Esophagus muscularis mucosa (tissue), 4 donors: ENCODE data around the gene NAV2. TPM values are rescaled to one million over a fixed set of nuclear protein-coding genes. Genes with fewer than 3 reads are reported as not detected.

ENCODE experiments used
- DNase-seq: peaks from one replicate; pipeline ENCODE4 v3.0.0-alpha.2; 2017; ENCODE audit errors: extremely low spot score
- H3K27ac ChIP-seq, 4 donors: fragments of 200-600 bp; sonication (generic); replicated peaks in 1 of 4; 1 replicate in 3 of 4; 2 replicates in 1 of 4; pipeline ENCODE4 v1.5.1; 2016 to 2019; ENCODE audit warnings: mild to moderate bottlenecking in 1 of 4
- H3K27me3 ChIP-seq, 4 donors: fragments of 200-600 bp; sonication (generic); one replicate each; pipeline versions ENCODE4 v1.5.1 to v1.6.0; 2016 to 2019
- H3K36me3 ChIP-seq, 4 donors: fragments of 200-600 bp; sonication (generic); one replicate each; pipeline ENCODE4 v1.5.1; 2016 to 2019
- H3K4me1 ChIP-seq, 4 donors: fragments of 200-600 bp; sonication (generic); one replicate each; pipeline ENCODE4 v1.5.1; 2016 to 2019
- H3K4me3 ChIP-seq, 4 donors: fragments of 200-600 bp; sonication (generic); 1 replicate in 2 of 4; 2 replicates in 2 of 4; pipeline ENCODE4 v1.5.1; 2016 to 2019; ENCODE audit warnings: mild to moderate bottlenecking in 4 of 4, moderate library complexity in 1 of 4
- H3K9me3 ChIP-seq, 4 donors: fragments of 200-600 bp; sonication (generic); 1 replicate in 3 of 4; 2 replicates in 1 of 4; pipeline ENCODE4 v1.5.1; 2016 to 2019
- EP300 ChIP-seq: sonication (generic); formaldehyde crosslinking; IDR thresholded peaks from one replicate; pipeline ENCODE4 v1.6.1; 2017; ENCODE audit warnings: antibody characterized with exemption
- POLR2A ChIP-seq: fragments of 450-650 bp; IDR thresholded peaks from one replicate; pipeline ENCODE4 v1.6.1; 2017; ENCODE audit warnings: antibody characterized with exemption, moderate library complexity, mild to moderate bottlenecking, low read depth
- POLR2AphosphoS5 ChIP-seq, 2 donors: sonication (generic); formaldehyde crosslinking; IDR thresholded peaks; one replicate each; pipeline ENCODE4 v1.6.1; 2017; ENCODE audit warnings: antibody characterized with exemption in 2 of 2
- WGBS: methylation state at CpG from one replicate; pipeline ENCODE4 v1.1.5; 2018; 5-methylcytosine and 5-hydroxymethylcytosine counted together
- intact Hi-C: fragments of 100-400 bp; cut with DNase I; formaldehyde crosslinking; loops from one replicate; pipeline ENCODE4 v1.15.1; 2023
- total RNA-seq, 4 donors: library from RNA; depleted of rRNA; stranded (reverse); fragments of >200 nt; gene quantifications; one replicate each; pipeline versions ENCODE4 v1.1.0 to v1.2.1, GENCODE V29; 2016
- TF ChIP-seq, protein P1 (sequence below), 3 experiments: fragments of 200-600 bp in 2 of 3; fragments of 450-650 bp in 1 of 3; sonication (generic) in 2 of 3; IDR thresholded peaks; one replicate each; pipeline ENCODE4 v1.5.1; 2017 to 2019; ENCODE audit warnings: antibody characterized with exemption in 3 of 3, mild to moderate bottlenecking in 2 of 3, moderate library complexity in 1 of 3

NAV2 gene
- total RNA-seq, 4 donors from 2014 or later: 21.9 to 57.0 (median 37.5) TPM

DNA sequence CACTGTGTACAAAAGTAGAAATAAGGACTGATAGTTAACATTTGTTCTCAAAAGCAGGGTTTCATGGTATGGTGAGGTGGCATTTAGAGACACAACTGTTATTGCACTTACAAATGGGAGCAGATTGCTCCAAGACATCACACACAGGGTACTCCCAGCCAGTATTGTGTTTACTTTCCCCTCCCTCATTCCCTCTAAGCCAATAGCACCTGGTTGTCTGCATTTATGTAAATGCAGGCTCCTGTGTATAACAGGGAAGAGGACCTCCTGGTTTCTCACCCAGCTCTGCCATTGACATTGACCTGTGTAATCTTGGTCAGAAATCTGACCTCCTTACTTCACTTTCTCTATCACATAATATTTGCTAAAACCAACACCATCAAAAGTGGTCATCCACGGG is 154.4 kb downstream of the NAV2 start:
- Histone ChIP-seq H3K36me3 (peaks cover 0 to 27% (median 8%) of the 10 kb centered on the region in 4 donors), H3K4me3 (no peak overlapping the region), H3K27ac (peak overlapping the region in 2 of 4 donors; percentile 20 to 79), H3K4me1 (peaks cover 54 to 83% (median 75%) of the 10 kb centered on the region in 4 donors), H3K9me3 (no peaks in the 10 kb centered on the region), H3K27me3 (no peaks in the 10 kb centered on the region)
- TF ChIP-seq POLR2A (no peak), POLR2AphosphoS5 (IDR thresholded peaks at IDR 0.05) (no peak), EP300 (no peak)
- TF ChIP-seq, protein P1, sequence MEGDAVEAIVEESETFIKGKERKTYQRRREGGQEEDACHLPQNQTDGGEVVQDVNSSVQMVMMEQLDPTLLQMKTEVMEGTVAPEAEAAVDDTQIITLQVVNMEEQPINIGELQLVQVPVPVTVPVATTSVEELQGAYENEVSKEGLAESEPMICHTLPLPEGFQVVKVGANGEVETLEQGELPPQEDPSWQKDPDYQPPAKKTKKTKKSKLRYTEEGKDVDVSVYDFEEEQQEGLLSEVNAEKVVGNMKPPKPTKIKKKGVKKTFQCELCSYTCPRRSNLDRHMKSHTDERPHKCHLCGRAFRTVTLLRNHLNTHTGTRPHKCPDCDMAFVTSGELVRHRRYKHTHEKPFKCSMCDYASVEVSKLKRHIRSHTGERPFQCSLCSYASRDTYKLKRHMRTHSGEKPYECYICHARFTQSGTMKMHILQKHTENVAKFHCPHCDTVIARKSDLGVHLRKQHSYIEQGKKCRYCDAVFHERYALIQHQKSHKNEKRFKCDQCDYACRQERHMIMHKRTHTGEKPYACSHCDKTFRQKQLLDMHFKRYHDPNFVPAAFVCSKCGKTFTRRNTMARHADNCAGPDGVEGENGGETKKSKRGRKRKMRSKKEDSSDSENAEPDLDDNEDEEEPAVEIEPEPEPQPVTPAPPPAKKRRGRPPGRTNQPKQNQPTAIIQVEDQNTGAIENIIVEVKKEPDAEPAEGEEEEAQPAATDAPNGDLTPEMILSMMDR (IDR thresholded peaks at IDR 0.05): no peak
- DNase-seq: no peak
- 93% methylated on average over 1 of the region's 1 CpG for WGBS
- intact Hi-C loops: no loop called here

DNA sequence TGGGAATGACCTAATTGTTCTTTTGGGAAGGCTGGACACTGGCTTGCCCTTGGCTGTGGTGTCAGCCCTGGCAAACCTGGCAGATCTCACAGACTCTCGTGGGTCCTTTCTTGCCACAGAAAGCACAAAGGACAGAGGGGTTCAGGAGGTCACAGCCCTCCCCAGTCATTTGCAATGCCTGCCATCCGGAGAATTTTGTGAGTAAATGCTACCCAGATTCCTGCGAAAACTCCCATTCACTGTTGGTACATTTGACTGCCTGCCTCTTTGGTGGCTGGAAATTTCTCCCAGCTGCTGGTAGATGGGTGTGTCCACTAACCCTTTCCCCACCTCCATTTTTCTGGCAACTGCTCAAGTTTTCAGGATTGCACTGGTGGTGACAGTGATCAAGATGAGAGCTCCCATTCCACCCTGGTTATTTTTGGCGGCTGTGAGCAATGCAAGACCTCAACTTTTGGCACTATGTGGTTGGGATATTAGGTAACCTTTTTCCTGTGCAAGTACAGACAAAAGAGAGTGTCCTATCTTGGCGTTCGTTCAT is 155.7 kb downstream of the NAV2 start:
- H3K27me3 ChIP-seq: no peaks in the 10 kb centered on the region
- H3K9me3 ChIP-seq: no peaks in the 10 kb centered on the region
- H3K4me1 ChIP-seq: peaks cover 54 to 76% (median 68%) of the 10 kb centered on the region in 4 donors
- TF ChIP-seq POLR2AphosphoS5 (IDR thresholded peaks at IDR 0.05) (peak; percentile 60 to 74), POLR2A (no peak)
- peak overlapping the region; percentile 42 to 79 (median 64) for H3K27ac ChIP-seq
- DNase-seq: no peak
- WGBS: 40% methylated on average over 6 of the region's 6 CpGs
- H3K36me3 ChIP-seq: peaks cover 0 to 33% (median 9%) of the 10 kb centered on the region in 4 donors
- no peak overlapping the region for H3K4me3 ChIP-seq
- intact Hi-C loops: no loop called here

DNA sequence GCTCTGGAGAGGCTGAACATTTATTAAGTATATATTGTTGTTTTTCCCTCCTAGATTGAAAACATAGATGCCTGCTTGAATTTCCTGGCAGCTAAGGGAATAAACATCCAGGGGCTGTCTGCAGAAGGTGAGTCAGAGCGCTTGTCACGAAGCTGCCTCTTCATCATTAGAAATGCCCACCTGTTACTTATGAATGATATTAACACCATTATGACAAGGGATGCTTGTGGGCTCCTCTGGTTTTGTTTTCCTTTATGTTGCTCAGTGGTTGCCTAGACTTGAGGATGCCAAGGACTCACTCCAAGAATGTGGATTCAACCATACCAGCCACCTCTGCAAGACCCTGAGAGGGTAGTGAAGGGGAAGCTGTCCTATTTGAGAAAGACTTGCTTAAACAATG is 156.2 kb downstream of the NAV2 start:
- no peak for TF ChIP-seq EP300
- TF ChIP-seq POLR2AphosphoS5 (IDR thresholded peaks at IDR 0.05): no peak
- no peak for TF ChIP-seq POLR2A
- TF ChIP-seq, protein P1 (IDR thresholded peaks at IDR 0.05): no peak
- Histone ChIP-seq H3K36me3 (peaks cover 0 to 33% (median 9%) of the 10 kb centered on the region in 4 donors), H3K4me1 (peaks cover 49 to 71% (median 63%) of the 10 kb centered on the region in 4 donors), H3K4me3 (no peak overlapping the region), H3K27me3 (no peaks in the 10 kb centered on the region), H3K27ac (peak overlapping the region; percentile 42 to 79 (median 64)), H3K9me3 (no peaks in the 10 kb centered on the region)
- no peak for DNase-seq
- intact Hi-C loops: no loop called here
- WGBS: 71% methylated on average over 2 of the region's 2 CpGs

DNA sequence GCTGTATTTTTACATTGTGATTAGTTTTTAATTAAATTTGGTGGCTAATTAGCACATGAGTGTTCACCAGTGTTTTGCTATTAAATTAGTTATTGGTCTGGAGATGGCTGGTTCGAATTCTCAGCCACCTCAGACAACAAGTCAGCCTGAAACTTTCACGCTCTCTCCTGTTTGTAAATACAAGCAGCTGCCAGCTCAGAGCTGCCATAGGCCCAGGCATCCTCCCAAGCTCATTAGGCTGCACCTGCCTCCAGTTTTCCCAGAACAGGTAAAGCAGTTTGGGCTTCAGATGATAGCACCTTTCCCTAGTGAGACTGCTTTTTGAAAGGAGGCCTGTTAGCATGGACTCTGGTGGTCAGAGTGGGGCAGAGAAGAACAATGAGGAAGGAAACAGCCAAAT is 156.8 kb downstream of the NAV2 start:
- H3K27me3 ChIP-seq: no peaks in the 10 kb centered on the region
- peaks cover 0 to 33% (median 9%) of the 10 kb centered on the region in 4 donors for H3K36me3 ChIP-seq
- no peak overlapping the region for H3K4me3 ChIP-seq
- H3K27ac ChIP-seq: peak overlapping the region in 2 of 4 donors; percentile 68 to 79
- peaks cover 43 to 65% (median 57%) of the 10 kb centered on the region in 4 donors for H3K4me1 ChIP-seq
- intact Hi-C loops: no loop called here
- TF ChIP-seq EP300 (no peak), POLR2A (no peak), POLR2AphosphoS5 (IDR thresholded peaks at IDR 0.05) (no peak)
- TF ChIP-seq, protein P1 (IDR thresholded peaks at IDR 0.05): no peak
- no peak for DNase-seq
- no peaks in the 10 kb centered on the region for H3K9me3 ChIP-seq
- WGBS: 61% methylated on average over 2 of the region's 2 CpGs

DNA sequence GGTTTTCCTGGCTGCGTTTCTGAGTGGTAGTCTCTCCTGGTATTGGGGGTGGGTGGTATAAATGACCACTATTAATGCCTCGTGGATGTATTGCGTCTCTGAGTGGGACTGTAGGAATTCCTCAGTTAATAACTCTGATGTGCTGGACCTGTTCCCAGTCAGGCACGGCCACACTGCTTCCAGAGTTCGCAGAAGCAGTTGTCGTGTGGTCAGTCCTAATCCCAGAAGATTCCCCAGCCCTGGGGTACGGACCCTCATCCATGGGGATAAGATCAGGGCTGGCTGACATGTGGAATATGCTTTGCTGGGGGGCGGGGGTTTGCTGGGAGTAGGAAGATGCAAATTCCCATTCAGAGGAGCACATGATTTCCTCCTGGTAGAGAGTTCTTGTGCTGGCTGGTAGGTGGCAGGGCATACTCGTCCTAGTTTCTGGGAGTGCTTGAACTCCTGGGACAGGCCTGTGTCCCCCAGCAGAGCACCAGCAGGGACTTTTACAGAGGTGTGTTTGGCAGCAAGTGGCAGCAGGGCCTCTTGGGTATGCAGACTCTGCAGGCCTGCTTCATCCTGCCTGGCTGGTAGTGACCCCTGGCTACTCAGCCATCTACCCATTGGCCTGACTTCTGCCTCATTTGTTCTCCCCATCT is 157.4 kb downstream of the NAV2 start:
- H3K4me3 ChIP-seq: no peak overlapping the region
- no peaks in the 10 kb centered on the region for H3K9me3 ChIP-seq
- DNase-seq: no peak
- H3K27me3 ChIP-seq: no peaks in the 10 kb centered on the region
- TF ChIP-seq POLR2A (no peak), EP300 (no peak), POLR2AphosphoS5 (IDR thresholded peaks at IDR 0.05) (no peak)
- WGBS: 34% methylated on average over 4 of the region's 9 CpGs
- intact Hi-C loops: no loop called here
- peak overlapping the region in 1 of 4 donors; percentile 3 for H3K27ac ChIP-seq
- peaks cover 0 to 33% (median 9%) of the 10 kb centered on the region in 4 donors for H3K36me3 ChIP-seq
- H3K4me1 ChIP-seq: peaks cover 39 to 59% (median 51%) of the 10 kb centered on the region in 4 donors
